ENCODE measurements around the gene CALHM2. TPM values are rescaled to one million over a fixed set of nuclear protein-coding genes. Genes with fewer than 3 reads are reported as not detected.

Gene CALHM2
- total RNA-seq, 1 experiment from 2014 or later, result 1.9 TPM

- H3K4me1 Mint-ChIP-seq, result peaks cover 7% of the 10 kb centered on the region; the same call in 1 of the 2 replicates
- ChIA-PET CTCF (interaction anchor here (2.3 to 5.7 kb wide), 2 partner anchors 22 to 31 kb away, joined by 12 to 49 read pairs; no protein-coding TSS in a partner anchor), POLR2A (no interaction called here)
- H3K27me3 Mint-ChIP-seq (ENCODE audit: low read depth), result no peaks in the 10 kb centered on the region
- DNase-seq (ENCODE audit: low spot score) (no peak), ATAC-seq (no peak)
- H3K27ac Mint-ChIP-seq, result no peak overlapping the region
- TF ChIP-seq ZNF138 (CRISPR knock-in tag; conservative IDR thresholded peaks at IDR 0.05), result no peak
- no peak for TF ChIP-seq STAT6 (CRISPR knock-in tag; conservative IDR thresholded peaks at IDR 0.05; ENCODE audit: low read depth)
- no peak for TF ChIP-seq ATF2 (CRISPR knock-in tag; IDR thresholded peaks at IDR 0.05; ENCODE audit: borderline replicate concordance, low read depth)
- no peak for TF ChIP-seq IRF1 (CRISPR knock-in tag; IDR thresholded peaks at IDR 0.05)
- TF ChIP-seq HMGXB4 (CRISPR knock-in tag; IDR thresholded peaks at IDR 0.05), result no peak
- no peak for TF ChIP-seq ZNF232 (CRISPR knock-in tag; IDR thresholded peaks at IDR 0.05)
- TF ChIP-seq SMAD3 (CRISPR knock-in tag; IDR thresholded peaks at IDR 0.05; ENCODE audit: borderline replicate concordance), result no peak
- TF ChIP-seq ZMAT4 (CRISPR knock-in tag; IDR thresholded peaks at IDR 0.05), result no peak
- TF ChIP-seq MAX (CRISPR knock-in tag; IDR thresholded peaks at IDR 0.05), result no peak
- TF ChIP-seq CBFB (CRISPR knock-in tag; IDR thresholded peaks at IDR 0.05; ENCODE audit: low read depth), result no peak
- no peak for TF ChIP-seq ZNF423 (CRISPR knock-in tag; IDR thresholded peaks at IDR 0.05)
- no peak for TF ChIP-seq GRHL2 (CRISPR knock-in tag; IDR thresholded peaks at IDR 0.05; ENCODE audit: insufficient replicate concordance, severe bottlenecking)
- no peak for TF ChIP-seq SP1 (CRISPR knock-in tag; conservative IDR thresholded peaks at IDR 0.05)
- TF ChIP-seq CDX4 (CRISPR knock-in tag; IDR thresholded peaks at IDR 0.05; ENCODE audit: borderline replicate concordance), result no peak
- no peaks in the 10 kb centered on the region for H3K36me3 Mint-ChIP-seq
- no peak overlapping the region for H3K4me3 Mint-ChIP-seq
- H3K9me3 Mint-ChIP-seq, result no peaks in the 10 kb centered on the region
These were observed 1.9 kb upstream of the CALHM2 start for GRCh38 chr10:103454026-103454425.

GRCh38 chr10:103452506-103453230 is 498 bp upstream of the CALHM2 start:
- DNase-seq (ENCODE audit: low spot score) (no peak), ATAC-seq (no peak; the same call in 1 of the 2 replicates)
- ChIA-PET POLR2A (interaction anchor here (1.7 kb wide), 1 partner anchor 24 kb away, joined by 4 read pairs; no protein-coding TSS in a partner anchor), CTCF (interaction anchor here (0.9 to 5.7 kb wide), 7 partner anchors 18 to 140 kb away, joined by 3 to 49 read pairs (median 4); no protein-coding TSS in a partner anchor)
- H3K9me3 Mint-ChIP-seq, result no peaks in the 10 kb centered on the region
- no peaks in the 10 kb centered on the region for H3K27me3 Mint-ChIP-seq (ENCODE audit: low read depth)
- no peak overlapping the region for H3K27ac Mint-ChIP-seq
- H3K36me3 Mint-ChIP-seq, result peaks cover 2% of the 10 kb centered on the region; the same call in 1 of the 2 replicates
- H3K4me1 Mint-ChIP-seq, result peaks cover 7% of the 10 kb centered on the region; the same call in 1 of the 2 replicates
- peak overlapping the region; percentile 68 for H3K4me3 Mint-ChIP-seq
- TF ChIP-seq ARID4B (CRISPR knock-in tag; IDR thresholded peaks at IDR 0.05; ENCODE audit: borderline replicate concordance) (no peak), ZMAT4 (CRISPR knock-in tag; IDR thresholded peaks at IDR 0.05) (no peak), ZNF317 (CRISPR knock-in tag; IDR thresholded peaks at IDR 0.05; ENCODE audit: borderline replicate concordance, low read depth) (no peak), OVOL2 (CRISPR knock-in tag; IDR thresholded peaks at IDR 0.05; ENCODE audit: borderline replicate concordance) (no peak), NR1H2 (CRISPR knock-in tag; IDR thresholded peaks at IDR 0.05) (no peak)
